Psoas muscle (tissue), 8 donors: ENCODE data around the gene TCFL5. TPM values are rescaled to one million over a fixed set of nuclear protein-coding genes. Genes with fewer than 3 reads are reported as not detected.

Source experiments
- ATAC-seq, 4 donors: fragments of 200-7000 bp; cut with Tn5 transposase; one replicate each; pipeline ENCODE4 v1.9.1; 2020; ENCODE audit warnings: moderate library complexity in 3 of 4, mild to moderate bottlenecking in 2 of 4
- DNase-seq, 2 donors: peaks; one replicate each; pipeline ENCODE4 v3.0.0-alpha.2; 2020
- H3K27ac ChIP-seq: fragments of 200-600 bp; one replicate; pipeline ENCODE4 v1.8.0; 2022
- H3K27me3 ChIP-seq, 3 donors: fragments of 200-600 bp in 1 of 3; one replicate each; pipeline versions ENCODE4 v1.6.1 to v1.8.0; 2013 to 2022; ENCODE audit warnings: low read length in 2 of 3, mild to moderate bottlenecking in 2 of 3, moderate library complexity in 1 of 3; ENCODE audit not compliant: insufficient read depth in 3 of 3
- H3K36me3 ChIP-seq, 2 donors: fragments of 200-600 bp in 1 of 2; one replicate each; pipeline versions ENCODE4 v1.6.1 to v1.8.0; 2013 to 2022; ENCODE audit warnings: low read depth in 1 of 2, mild to moderate bottlenecking in 1 of 2, moderate library complexity in 1 of 2; ENCODE audit not compliant: insufficient read depth in 1 of 2
- H3K4me1 ChIP-seq: fragments of 200-600 bp; one replicate; pipeline ENCODE4 v1.8.0; 2022
- H3K4me3 ChIP-seq: fragments of 200-600 bp; one replicate; pipeline ENCODE4 v1.8.0; 2022; ENCODE audit warnings: mild to moderate bottlenecking
- H3K9me3 ChIP-seq: fragments of 200-600 bp; one replicate; pipeline ENCODE4 v1.8.0; 2022
- CTCF ChIP-seq: fragments of 200-600 bp; IDR thresholded peaks from one replicate; pipeline ENCODE4 v1.8.0; 2022; ENCODE audit warnings: antibody characterized with exemption
- WGBS, 3 donors: extraction: QIAGEN DNeasy Blood & Tissue Kit; methylation state at CpG; one replicate each; pipeline versions ENCODE4 v1.1.6 to v1.1.7; 2013; 5-methylcytosine and 5-hydroxymethylcytosine counted together
- intact Hi-C, 2 donors: fragments of 100-400 bp; cut with DNase I; formaldehyde crosslinking; loops; one replicate each; pipeline versions ENCODE4 v1.11.0 to v1.14.2; 2022
- polyA plus RNA-seq, 3 donors: library from polyadenylated mRNA; stranded (reverse); fragments of 200-250 nt; gene quantifications; one replicate each; pipeline ENCODE4 v1.2.3, GENCODE V29; 2013
- total RNA-seq, 4 donors: library from RNA; stranded (reverse); fragmentation: NEBNext Ultra II Directional in 2 of 4; extraction: Animal tissue kit (Norgen Biotek cat#: 25700) in 2 of 4; gene quantifications; one replicate each; pipeline versions ENCODE4 v1.2.1 to v1.2.4, GENCODE V29; 2021 to 2023
- donor health status: healthy with polysubstance abuse.
- donor health status: DM: no; HTN: no; CAD: no; lungs with moderate emphysema.
- donor health status: Bipolar disorder and iron deficiency.
- donor health status: healthy.
- donor health status: DM: yes; HTN: yes; CAD: no.
- donor health status: DM: no; HTN: no; CAD: no.
- donor health status: DM: no; HTN: no; CAD: no.
- donor health status: DM: yes; HTN: yes; CAD: no.

TCFL5 gene
- total and polyA plus RNA-seq, 7 donors = 2.3 to 5.2 (median 3.9) TPM

DNA sequence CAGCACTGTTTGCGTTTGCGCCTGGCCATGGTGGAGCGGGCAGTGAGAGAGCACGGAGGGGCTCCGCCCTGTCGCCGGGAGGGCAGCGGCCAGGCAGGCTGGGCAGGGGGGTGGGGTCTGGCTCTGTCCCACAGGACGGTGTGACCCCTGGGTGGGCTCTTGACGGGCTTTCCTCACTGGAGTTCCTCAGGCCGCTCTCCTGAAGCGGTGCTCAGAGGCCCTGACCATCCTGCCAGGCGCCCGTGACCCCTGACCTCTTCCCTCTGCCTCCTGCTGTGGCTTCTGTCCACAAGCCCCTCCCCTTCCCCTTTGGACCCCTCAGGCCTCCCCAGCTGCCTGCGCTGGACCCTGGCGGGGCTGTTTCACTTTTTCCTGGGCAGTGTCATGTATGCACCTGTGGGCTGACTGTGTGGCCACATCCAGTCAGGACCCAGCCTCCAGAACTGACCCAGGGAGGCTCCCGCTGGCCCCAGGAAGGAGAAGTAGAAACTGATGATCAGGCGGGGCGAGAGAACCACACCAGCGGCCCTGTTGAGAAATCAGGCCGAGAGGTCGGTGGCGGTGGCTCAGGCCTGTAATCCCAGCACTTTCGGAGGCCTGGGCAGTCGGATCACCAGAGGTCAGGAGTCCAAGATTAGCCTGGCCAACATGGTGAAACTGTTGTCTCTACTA, 55.8 kb downstream of the TCFL5 start:
- ATAC-seq (peak; percentile 14 to 69 (median 49)), DNase-seq (peak; percentile 66 to 75)
- Histone ChIP-seq H3K27me3 (no peaks in the 10 kb centered on the region), H3K4me1 (peaks cover 31% of the 10 kb centered on the region), H3K4me3 (peak overlapping the region; percentile 84), H3K36me3 (peaks cover 2 to 38% of the 10 kb centered on the region in 2 donors), H3K9me3 (no peaks in the 10 kb centered on the region), H3K27ac (peak overlapping the region; percentile 68)
- no peak for TF ChIP-seq CTCF
- WGBS, 3 donors = 25 to 34% (median 31%) methylated on average over 20 to 25 of the region's 25 CpGs
- intact Hi-C loops = loop anchor here (2.0 to 10.0 kb wide), 4 partner anchors 129 to 421 kb away; partner anchors contain the start of genes GID8 (in 1 of the 2) and RPS21 (in 1 of the 2)

DNA sequence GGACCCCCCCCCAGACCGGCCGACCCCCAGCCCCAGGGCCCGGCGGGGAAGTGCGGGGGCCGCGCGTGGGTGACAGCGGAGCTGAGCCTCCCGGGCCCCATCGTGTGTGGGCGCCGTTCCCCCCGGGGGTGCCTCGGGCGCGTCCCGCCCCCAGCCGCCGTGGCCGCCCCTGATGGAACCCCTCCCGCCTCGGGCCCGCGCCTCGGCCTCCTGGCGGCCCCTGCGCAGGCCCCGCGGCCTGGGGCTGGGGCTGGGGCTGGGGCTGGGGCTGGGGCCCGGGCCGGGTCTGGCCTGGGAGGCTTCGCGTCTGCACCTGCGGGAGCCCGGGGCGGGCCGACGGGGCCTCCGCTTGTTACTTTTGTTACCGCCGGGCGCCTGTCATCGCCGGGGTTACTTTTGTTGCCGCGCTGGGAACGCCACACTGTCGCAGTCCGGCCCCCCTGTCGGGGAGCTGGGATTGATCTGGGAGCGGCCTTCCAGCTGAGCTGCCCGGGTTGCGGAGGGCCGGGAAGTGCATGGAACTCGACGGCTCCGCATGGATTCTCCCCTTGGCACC, 56.4 kb downstream of the TCFL5 start:
- peaks cover 31% of the 10 kb centered on the region for H3K4me1 ChIP-seq
- H3K36me3 ChIP-seq = peaks cover 2 to 38% of the 10 kb centered on the region in 2 donors

DNA sequence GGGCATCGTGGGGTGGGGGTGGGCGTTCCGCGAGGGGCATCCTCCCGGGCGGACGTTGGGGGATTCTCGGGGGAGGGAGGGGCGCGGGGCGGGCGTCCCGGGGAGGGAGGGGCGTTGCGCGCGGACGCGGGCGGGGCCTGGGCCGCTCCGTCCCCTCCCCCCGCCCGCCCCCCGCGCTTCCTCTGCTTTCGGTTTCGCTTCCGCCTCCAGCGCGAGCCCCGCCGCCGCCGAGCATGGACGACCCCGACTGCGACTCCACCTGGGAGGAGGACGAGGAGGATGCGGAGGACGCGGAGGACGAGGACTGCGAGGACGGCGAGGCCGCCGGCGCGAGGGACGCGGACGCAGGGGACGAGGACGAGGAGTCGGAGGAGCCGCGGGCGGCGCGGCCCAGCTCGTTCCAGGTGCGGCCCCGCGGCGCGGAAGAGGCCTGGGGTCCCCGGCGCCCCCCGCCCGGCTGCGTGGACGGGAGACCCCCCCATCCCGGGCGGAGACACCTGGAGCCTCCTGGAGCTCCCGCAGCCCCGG, 56.9 kb downstream of the TCFL5 start, which contains the start of gene OGFR:
Gene OGFR (plus strand): TSS at position 209 of the 528 bp plus-strand sequence. CDS start 25 bp downstream, at position 234.
- intact Hi-C loops = loop anchor here in 1 of 2 donors (5.0 to 10.0 kb wide), 3 partner anchors 130 to 420 kb away; partner anchors contain the start of genes GID8 and RPS21
- TF ChIP-seq CTCF = no peak
- peak; percentile 66 to 80 for DNase-seq
- no peaks in the 10 kb centered on the region for H3K27me3 ChIP-seq
- peak within 1 kb of the TSS; percentile 68 for H3K27ac ChIP-seq
- ATAC-seq = peak in 1 of 4 donors; percentile 32
- H3K4me3 ChIP-seq = peak within 1 kb of the TSS; percentile 84
- peaks cover 31% of the 10 kb centered on the region for H3K4me1 ChIP-seq
- H3K36me3 ChIP-seq = peaks cover 2 to 38% of the 10 kb centered on the region in 2 donors
- 1% methylated on average over 30 to 70 of the region's 77 CpGs for WGBS, 3 donors
- H3K9me3 ChIP-seq = no peaks in the 10 kb centered on the region

More for the DNA sequence above, 56.4 kb downstream of the TCFL5 start:
- Histone ChIP-seq H3K4me3 (peak overlapping the region; percentile 84), H3K9me3 (no peaks in the 10 kb centered on the region), H3K27ac (peak overlapping the region; percentile 68), H3K27me3 (no peaks in the 10 kb centered on the region)
- 1 to 2% (median 1%) methylated on average over 23 to 58 of the region's 58 CpGs for whole genome bisulfite sequencing, 3 donors
- DNase-seq (no peak), ATAC-seq (peak in 2 of 4 donors; percentile 7 to 14)
- intact Hi-C loops = loop anchor here in 1 of 2 donors (5.0 to 10.0 kb wide), 3 partner anchors 130 to 420 kb away; partner anchors contain the start of genes GID8 and RPS21
- no peak for TF ChIP-seq CTCF

GRCh38 chr20:62804021-62804626, 57.5 kb downstream of the TCFL5 start:
- intact Hi-C loops = loop anchor here in 1 of 2 donors (10.0 kb wide), 2 partner anchors 131 to 419 kb away; partner anchors contain the start of genes GID8 and RPS21
- 30 to 39% (median 33%) methylated on average over 20 to 25 of the region's 25 CpGs for WGBS, 3 donors
- Histone ChIP-seq H3K36me3 (peaks cover 2 to 38% of the 10 kb centered on the region in 2 donors), H3K4me3 (peak overlapping the region; percentile 84), H3K27me3 (no peaks in the 10 kb centered on the region), H3K4me1 (peaks cover 31% of the 10 kb centered on the region), H3K27ac (no peak overlapping the region), H3K9me3 (no peaks in the 10 kb centered on the region)
- ATAC-seq (no peak), DNase-seq (no peak)
- no peak for TF ChIP-seq CTCF
